IgD-negative memory B cell (primary cell): ENCODE measurements around the gene MAN1B1. TPM values are rescaled to one million over a fixed set of nuclear protein-coding genes. Genes with fewer than 3 reads are reported as not detected.
"Not testable (repeated sequence)": the region's sequence is repeated elsewhere in the genome, so short reads cannot be mapped to it uniquely, and the experiment has no call there.

Experiments used
- H3K27ac Mint-ChIP-seq, 3 donors: one replicate each; pipeline ENCODE4 v1.8.0; 2020 to 2022; ENCODE audit warnings: mild to moderate bottlenecking in 3 of 3, mixed read lengths in 3 of 3, moderate library complexity in 1 of 3
- H3K27me3 Mint-ChIP-seq: one replicate; pipeline ENCODE4 v1.8.0; 2021; ENCODE audit warnings: mixed read lengths
- H3K36me3 Mint-ChIP-seq: one replicate; pipeline ENCODE4 v1.8.0; 2020; ENCODE audit warnings: mild to moderate bottlenecking, mixed read lengths
- H3K4me1 Mint-ChIP-seq, 3 donors: one replicate each; pipeline ENCODE4 v1.8.0; 2020 to 2022; ENCODE audit warnings: mixed read lengths in 3 of 3, mild to moderate bottlenecking in 1 of 3
- H3K4me3 Mint-ChIP-seq, 4 donors: one replicate each; pipeline ENCODE4 v1.8.0; 2020 to 2022; ENCODE audit warnings: mild to moderate bottlenecking in 4 of 4, mixed read lengths in 4 of 4, moderate library complexity in 3 of 4
- H3K9me3 Mint-ChIP-seq, 3 donors: one replicate each; pipeline ENCODE4 v1.8.0; 2020 to 2021; ENCODE audit warnings: mixed read lengths in 3 of 3, mild to moderate bottlenecking in 1 of 3
- polyA plus RNA-seq: library from polyadenylated mRNA; unstranded; fragments of 300-500 nt; fragmentation: Illumina TruSeq; gene quantifications from one replicate; pipeline ENCODE4 v1.2.3, GENCODE V29; 2021

MAN1B1 gene
- polyA plus RNA-seq, 1 donor from 2014 or later, result 27.5 TPM

GRCh38 chr9:137058521-137059234 lies 28.1 kb upstream of the MAN1B1 start:
- Mint-ChIP-seq H3K4me3 (peak overlapping the region in 1 of 4 donors; percentile 38), H3K27me3 (no peaks in the 10 kb centered on the region), H3K27ac (no peak overlapping the region), H3K36me3 (no peaks in the 10 kb centered on the region), H3K4me1 (no peaks in the 10 kb centered on the region), H3K9me3 (no peaks in the 10 kb centered on the region)

- Mint-ChIP-seq H3K27ac (no peak overlapping the region), H3K36me3 (no peaks in the 10 kb centered on the region), H3K9me3 (no peaks in the 10 kb centered on the region), H3K4me1 (peaks cover 0 to 3% (median 0%) of the 10 kb centered on the region in 3 donors), H3K27me3 (peaks cover 1% of the 10 kb centered on the region), H3K4me3 (no peak overlapping the region)
Measured at GRCh38 chr9:137062384-137062783, 24.4 kb upstream of the MAN1B1 start.

- not testable (repeated sequence) for H3K4me3 Mint-ChIP-seq, H3K36me3 Mint-ChIP-seq, H3K9me3 Mint-ChIP-seq, H3K27ac Mint-ChIP-seq, H3K27me3 Mint-ChIP-seq, H3K4me1 Mint-ChIP-seq
Measured at GRCh38 chr9:137062798-137063197, 24.0 kb upstream of the MAN1B1 start.

GRCh38 chr9:137063311-137064026 lies 23.3 kb upstream of the MAN1B1 start:
- H3K4me3 Mint-ChIP-seq, result no peak overlapping the region

GRCh38 chr9:137064027-137064879 lies 22.5 kb upstream of the MAN1B1 start:
- H3K36me3 Mint-ChIP-seq, result no peaks in the 10 kb centered on the region
- H3K4me3 Mint-ChIP-seq, result no peak overlapping the region
- peaks cover 5 to 7% (median 6%) of the 10 kb centered on the region in 3 donors for H3K4me1 Mint-ChIP-seq
- no peaks in the 10 kb centered on the region for H3K9me3 Mint-ChIP-seq
- peak overlapping the region in 1 of 3 donors; percentile 72 for H3K27ac Mint-ChIP-seq
- peaks cover 1% of the 10 kb centered on the region for H3K27me3 Mint-ChIP-seq

More at GRCh38 chr9:137063311-137064026, 23.3 kb upstream of the MAN1B1 start:
- no peaks in the 10 kb centered on the region for H3K9me3 Mint-ChIP-seq
- H3K27ac Mint-ChIP-seq, result peak overlapping the region in 1 of 3 donors; percentile 72
- H3K36me3 Mint-ChIP-seq, result no peaks in the 10 kb centered on the region
- peaks cover 5 to 7% (median 6%) of the 10 kb centered on the region in 3 donors for H3K4me1 Mint-ChIP-seq
- H3K27me3 Mint-ChIP-seq, result peaks cover 1% of the 10 kb centered on the region

GRCh38 chr9:137064880-137065164 lies 22.0 kb upstream of the MAN1B1 start:
- Mint-ChIP-seq H3K9me3 (no peaks in the 10 kb centered on the region), H3K27ac (no peak overlapping the region), H3K27me3 (peaks cover 1% of the 10 kb centered on the region), H3K4me1 (peaks cover 5 to 8% (median 6%) of the 10 kb centered on the region in 3 donors), H3K36me3 (no peaks in the 10 kb centered on the region), H3K4me3 (no peak overlapping the region)

- Mint-ChIP-seq H3K36me3 (no peaks in the 10 kb centered on the region), H3K27me3 (peaks cover 1% of the 10 kb centered on the region), H3K27ac (no peak overlapping the region), H3K4me1 (peaks cover 5 to 8% (median 6%) of the 10 kb centered on the region in 3 donors), H3K4me3 (no peak overlapping the region), H3K9me3 (no peaks in the 10 kb centered on the region)
Measured at GRCh38 chr9:137065336-137065967, 21.3 kb upstream of the MAN1B1 start.

- Mint-ChIP-seq H3K36me3 (no peaks in the 10 kb centered on the region), H3K27me3 (peaks cover 1% of the 10 kb centered on the region), H3K9me3 (no peaks in the 10 kb centered on the region), H3K27ac (no peak overlapping the region), H3K4me3 (no peak overlapping the region), H3K4me1 (peaks cover 6 to 12% (median 9%) of the 10 kb centered on the region in 3 donors)
Measured at GRCh38 chr9:137066096-137066861, 20.5 kb upstream of the MAN1B1 start.

- Mint-ChIP-seq H3K27ac (peak overlapping the region; percentile 76 to 94 (median 91)), H3K27me3 (peaks cover 1% of the 10 kb centered on the region), H3K36me3 (no peaks in the 10 kb centered on the region)
Measured at GRCh38 chr9:137067860-137068538, 18.8 kb upstream of the MAN1B1 start.

GRCh38 chr9:137068539-137069507 lies 18.0 kb upstream of the MAN1B1 start:
- no peaks in the 10 kb centered on the region for H3K9me3 Mint-ChIP-seq
- H3K4me1 Mint-ChIP-seq, result peaks cover 6 to 14% (median 9%) of the 10 kb centered on the region in 3 donors
- H3K27me3 Mint-ChIP-seq, result peaks cover 1% of the 10 kb centered on the region
- H3K27ac Mint-ChIP-seq, result peak overlapping the region in 1 of 3 donors; percentile 34
- H3K4me3 Mint-ChIP-seq, result peak overlapping the region; percentile 38 to 83 (median 74)
- no peaks in the 10 kb centered on the region for H3K36me3 Mint-ChIP-seq

More at GRCh38 chr9:137067860-137068538, 18.8 kb upstream of the MAN1B1 start:
- no peaks in the 10 kb centered on the region for H3K9me3 Mint-ChIP-seq
- peaks cover 6 to 12% (median 9%) of the 10 kb centered on the region in 3 donors for H3K4me1 Mint-ChIP-seq
- H3K4me3 Mint-ChIP-seq, result peak overlapping the region; percentile 39 to 86 (median 76)

- Mint-ChIP-seq H3K36me3 (no peaks in the 10 kb centered on the region), H3K4me1 (peaks cover 8 to 12% (median 10%) of the 10 kb centered on the region in 3 donors), H3K4me3 (peak overlapping the region; percentile 20 to 67 (median 30)), H3K27ac (no peak overlapping the region), H3K27me3 (no peaks in the 10 kb centered on the region), H3K9me3 (no peaks in the 10 kb centered on the region)
Measured at GRCh38 chr9:137069508-137070091, 17.2 kb upstream of the MAN1B1 start.

- H3K4me3 Mint-ChIP-seq, result peak within 1 kb of the TSS; percentile 76 to 92 (median 85)
- H3K27me3 Mint-ChIP-seq, result no peaks in the 10 kb centered on the region
- no peaks in the 10 kb centered on the region for H3K9me3 Mint-ChIP-seq
- H3K4me1 Mint-ChIP-seq, result peaks cover 16 to 17% (median 17%) of the 10 kb centered on the region in 3 donors
- H3K36me3 Mint-ChIP-seq, result no peaks in the 10 kb centered on the region
- H3K27ac Mint-ChIP-seq, result peak within 1 kb of the TSS; percentile 77 to 96 (median 93)
Measured at GRCh38 chr9:137070201-137070905, 16.4 kb upstream of the MAN1B1 start, which contains the start of gene SAPCD2. Gene SAPCD2 (minus strand): TSS chr9:137070557. CDS start chr9:137070460, 97 bp downstream.
